Activated CD8-positive, alpha-beta T cell treated with anti-CD3 and anti-CD28 coated beads for 36 hours (primary cell): ENCODE data around the gene CIITA. TPM values are rescaled to one million over a fixed set of nuclear protein-coding genes. Genes with fewer than 3 reads are reported as not detected.

Experiments
- ATAC-seq: fragments of 200-7000 bp; cut with Tn5 transposase; one replicate; pipeline ENCODE4 v1.10.0; 2021; ENCODE audit warnings: mild to moderate bottlenecking, moderate library complexity
- CTCF ChIA-PET: fragments of 350-600 bp; sonication (Branson Sonifier 250); formaldehyde crosslinking; loops from one replicate; lab custom pipeline; 2021; ENCODE audit warnings: antibody characterized with exemption; lab: Charles Lee
- POLR2A ChIA-PET: fragments of 350-600 bp; sonication (Branson Sonifier 250); formaldehyde crosslinking; loops from one replicate; lab custom pipeline; 2021; ENCODE audit warnings: antibody characterized with exemption; lab: Charles Lee
- DNase-seq: peaks from one replicate; pipeline ENCODE4 v3.0.0-alpha.2; 2020
- H3K27ac Mint-ChIP-seq: one replicate; pipeline ENCODE4 v1.8.0; 2021; ENCODE audit warnings: mild to moderate bottlenecking, mixed read lengths
- H3K27me3 Mint-ChIP-seq: one replicate; pipeline ENCODE4 v1.8.0; 2021; ENCODE audit warnings: mixed read lengths
- H3K36me3 Mint-ChIP-seq: one replicate; pipeline ENCODE4 v1.8.0; 2021; ENCODE audit warnings: low read depth, mixed read lengths
- H3K4me1 Mint-ChIP-seq: one replicate; pipeline ENCODE4 v1.8.0; 2021; ENCODE audit warnings: low read depth, mixed read lengths
- H3K4me3 Mint-ChIP-seq: one replicate; pipeline ENCODE4 v1.8.0; 2021; ENCODE audit warnings: mild to moderate bottlenecking, moderate library complexity, mixed read lengths
- H3K9me3 Mint-ChIP-seq: one replicate; pipeline ENCODE4 v1.8.0; 2021; ENCODE audit warnings: mixed read lengths
- intact Hi-C: fragments of 100-400 bp; cut with micrococcal nuclease; formaldehyde crosslinking; loops from one replicate; pipeline ENCODE4 v1.10.0; 2022
- total RNA-seq, 2 experiments: library from RNA; stranded (reverse); gene quantifications; one replicate each; pipeline ENCODE4 v1.2.3, GENCODE V29; 2021
- TF ChIP-seq, protein P1 (sequence below): fragments of 200-600 bp; IDR thresholded peaks from one replicate; pipeline ENCODE4 v1.8.0; 2022; ENCODE audit warnings: antibody characterized with exemption, mild to moderate bottlenecking

Gene CIITA
- total RNA-seq, 2 experiments from 2014 or later, result 4.4 to 5.3 TPM

GRCh38 chr16:10846213-10846998 lies 30.6 kb upstream of the CIITA start:
- no peaks in the 10 kb centered on the region for H3K4me1 Mint-ChIP-seq
- CTCF ChIA-PET, result no interaction called here
- POLR2A ChIA-PET, result no interaction called here
- H3K27me3 Mint-ChIP-seq, result peaks cover 13% of the 10 kb centered on the region
- H3K36me3 Mint-ChIP-seq, result no peaks in the 10 kb centered on the region
- TF ChIP-seq, protein P1, sequence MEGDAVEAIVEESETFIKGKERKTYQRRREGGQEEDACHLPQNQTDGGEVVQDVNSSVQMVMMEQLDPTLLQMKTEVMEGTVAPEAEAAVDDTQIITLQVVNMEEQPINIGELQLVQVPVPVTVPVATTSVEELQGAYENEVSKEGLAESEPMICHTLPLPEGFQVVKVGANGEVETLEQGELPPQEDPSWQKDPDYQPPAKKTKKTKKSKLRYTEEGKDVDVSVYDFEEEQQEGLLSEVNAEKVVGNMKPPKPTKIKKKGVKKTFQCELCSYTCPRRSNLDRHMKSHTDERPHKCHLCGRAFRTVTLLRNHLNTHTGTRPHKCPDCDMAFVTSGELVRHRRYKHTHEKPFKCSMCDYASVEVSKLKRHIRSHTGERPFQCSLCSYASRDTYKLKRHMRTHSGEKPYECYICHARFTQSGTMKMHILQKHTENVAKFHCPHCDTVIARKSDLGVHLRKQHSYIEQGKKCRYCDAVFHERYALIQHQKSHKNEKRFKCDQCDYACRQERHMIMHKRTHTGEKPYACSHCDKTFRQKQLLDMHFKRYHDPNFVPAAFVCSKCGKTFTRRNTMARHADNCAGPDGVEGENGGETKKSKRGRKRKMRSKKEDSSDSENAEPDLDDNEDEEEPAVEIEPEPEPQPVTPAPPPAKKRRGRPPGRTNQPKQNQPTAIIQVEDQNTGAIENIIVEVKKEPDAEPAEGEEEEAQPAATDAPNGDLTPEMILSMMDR, result no peak
- no peak overlapping the region for H3K27ac Mint-ChIP-seq
- H3K9me3 Mint-ChIP-seq, result no peaks in the 10 kb centered on the region
- DNase-seq (no peak), ATAC-seq (no peak)
- intact Hi-C loops, result no loop called here
- H3K4me3 Mint-ChIP-seq, result no peak overlapping the region

DNA sequence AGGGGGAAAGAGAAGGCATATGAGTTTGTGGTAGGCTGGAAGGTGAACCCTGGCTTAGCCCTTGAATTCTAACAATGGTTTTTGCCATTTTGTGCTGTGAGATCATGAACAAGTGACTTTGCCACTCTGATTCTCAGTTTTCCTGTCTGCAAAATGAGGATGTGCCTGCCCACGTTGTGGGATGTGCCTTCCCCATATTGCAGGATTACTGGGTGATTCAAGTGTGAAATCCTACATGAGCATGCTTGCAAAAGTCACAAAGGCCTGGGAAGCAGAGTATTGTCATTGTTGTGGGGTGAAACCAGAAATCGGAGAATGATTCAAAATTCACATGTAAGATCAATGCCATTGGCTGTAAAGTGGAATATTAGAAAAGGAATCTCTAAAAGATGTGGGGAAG lies 29.8 kb upstream of the CIITA start:
- TF ChIP-seq, protein P1, result no peak
- Mint-ChIP-seq H3K36me3 (no peaks in the 10 kb centered on the region), H3K27me3 (peaks cover 13% of the 10 kb centered on the region), H3K4me1 (peaks cover 2% of the 10 kb centered on the region), H3K4me3 (no peak overlapping the region), H3K27ac (no peak overlapping the region), H3K9me3 (no peaks in the 10 kb centered on the region)
- no peak for DNase-seq
- intact Hi-C loops, result no loop called here
- POLR2A ChIA-PET, result no interaction called here
- no peak for ATAC-seq
- CTCF ChIA-PET, result no interaction called here

DNA sequence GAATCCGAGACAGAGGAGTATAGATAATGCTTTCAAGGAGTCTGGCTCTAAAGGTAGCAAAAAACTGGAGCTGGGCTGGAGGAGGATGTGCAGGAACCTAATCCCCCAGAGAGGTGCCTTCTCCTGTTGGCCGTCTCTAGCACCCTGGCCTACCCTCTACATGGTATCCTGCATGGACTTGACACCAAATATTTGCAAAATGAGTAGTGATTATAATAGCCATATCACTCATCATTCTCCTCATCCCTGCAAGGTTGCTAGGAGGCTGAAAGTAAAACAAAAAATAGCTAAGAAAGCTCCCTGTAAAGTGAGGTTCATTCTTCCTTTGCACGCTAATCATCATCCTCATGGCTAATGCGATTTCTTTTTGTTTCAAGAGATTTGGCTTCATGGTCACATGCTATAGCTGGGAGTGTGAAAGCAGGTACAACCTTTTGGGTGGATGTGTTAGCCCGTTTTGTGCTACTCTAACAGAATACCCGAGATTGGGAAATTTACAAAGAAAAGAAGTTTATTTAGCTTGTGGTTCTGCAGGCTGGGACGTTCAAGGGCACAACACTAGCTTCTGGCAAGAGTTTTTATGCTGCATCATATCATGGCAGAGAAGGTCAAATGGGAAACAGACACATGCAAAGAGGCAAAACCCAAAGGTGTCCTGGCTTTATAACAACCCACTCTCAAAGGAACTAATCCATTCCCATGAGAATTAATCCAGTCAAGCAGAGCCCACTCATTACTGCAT lies 27.1 kb upstream of the CIITA start:
- intact Hi-C loops, result no loop called here
- TF ChIP-seq, protein P1, result no peak
- DNase-seq (no peak), ATAC-seq (no peak)
- Mint-ChIP-seq H3K4me1 (peaks cover 11% of the 10 kb centered on the region), H3K27ac (no peak overlapping the region), H3K9me3 (no peaks in the 10 kb centered on the region), H3K36me3 (no peaks in the 10 kb centered on the region), H3K27me3 (peaks cover 13% of the 10 kb centered on the region), H3K4me3 (no peak overlapping the region)
- CTCF ChIA-PET, result interaction anchor here (0.8 kb wide), 1 partner anchor 40 kb away, joined by 3 read pairs; no protein-coding TSS in a partner anchor
- POLR2A ChIA-PET, result no interaction called here

- H3K4me1 Mint-ChIP-seq, result peaks cover 11% of the 10 kb centered on the region
- no peak overlapping the region for H3K4me3 Mint-ChIP-seq
- CTCF ChIA-PET, result interaction anchor here (0.8 kb wide), 1 partner anchor 39 kb away, joined by 3 read pairs; no protein-coding TSS in a partner anchor
- H3K27me3 Mint-ChIP-seq, result peaks cover 10% of the 10 kb centered on the region
- intact Hi-C loops, result no loop called here
- DNase-seq (no peak), ATAC-seq (no peak)
- no peaks in the 10 kb centered on the region for H3K36me3 Mint-ChIP-seq
- H3K27ac Mint-ChIP-seq, result no peak overlapping the region
- H3K9me3 Mint-ChIP-seq, result no peaks in the 10 kb centered on the region
- POLR2A ChIA-PET, result no interaction called here
- TF ChIP-seq, protein P1, result no peak
Observed at GRCh38 chr16:10850478-10850850, 26.5 kb upstream of the CIITA start.

- no peak for DNase-seq
- H3K4me1 Mint-ChIP-seq, result peaks cover 11% of the 10 kb centered on the region
- no peak overlapping the region for H3K4me3 Mint-ChIP-seq
- H3K27me3 Mint-ChIP-seq, result peaks cover 8% of the 10 kb centered on the region
- H3K36me3 Mint-ChIP-seq, result no peaks in the 10 kb centered on the region
- no peak overlapping the region for H3K27ac Mint-ChIP-seq
- no peaks in the 10 kb centered on the region for H3K9me3 Mint-ChIP-seq
- intact Hi-C loops, result no loop called here
- ChIA-PET CTCF (no interaction called here), POLR2A (interaction anchor here (1.0 to 1.9 kb wide), 2 partner anchors 18 to 19 kb away, joined by 3 read pairs; no protein-coding TSS in a partner anchor)
- TF ChIP-seq, protein P1, result no peak
- ATAC-seq, result no peak
Observed at GRCh38 chr16:10851512-10851911, 25.5 kb upstream of the CIITA start.
